Measurements from ENCODE around the gene LSS. TPM values are rescaled to one million over a fixed set of nuclear protein-coding genes. Genes with fewer than 3 reads are reported as not detected.

Gene LSS
- total RNA-seq, 6 donors from 2014 or later = 71.7 to 266 (median 135) TPM

GRCh38 chr21:46189959-46190490 is 38.5 kb downstream of the LSS start:
- H3K4me3 ChIP-seq = no peak overlapping the region
- no peaks in the 10 kb centered on the region for H3K27me3 ChIP-seq
- peaks cover 8 to 38% (median 20%) of the 10 kb centered on the region in 4 donors for H3K4me1 ChIP-seq
- DNase-seq (no peak), ATAC-seq (ENCODE audit: low FRiP score in 2 of 2) (peak in 1 of 2 donors; percentile 43)
- peaks cover 17 to 55% (median 41%) of the 10 kb centered on the region in 4 donors for H3K36me3 ChIP-seq
- no peaks in the 10 kb centered on the region for H3K9me3 ChIP-seq
- 92 to 96% methylated on average over 7 to 14 of the region's 14 CpGs for WGBS, 2 donors
- H3K27ac ChIP-seq = peak overlapping the region; percentile 72 to 90 (median 86)
- no peak for TF ChIP-seq EP300 (IDR thresholded peaks at IDR 0.05)
- TF ChIP-seq POLR2A (IDR thresholded peaks at IDR 0.05) = no peak
- no peak for TF ChIP-seq POLR2AphosphoS5 (IDR thresholded peaks at IDR 0.05)
- TF ChIP-seq, protein P1, sequence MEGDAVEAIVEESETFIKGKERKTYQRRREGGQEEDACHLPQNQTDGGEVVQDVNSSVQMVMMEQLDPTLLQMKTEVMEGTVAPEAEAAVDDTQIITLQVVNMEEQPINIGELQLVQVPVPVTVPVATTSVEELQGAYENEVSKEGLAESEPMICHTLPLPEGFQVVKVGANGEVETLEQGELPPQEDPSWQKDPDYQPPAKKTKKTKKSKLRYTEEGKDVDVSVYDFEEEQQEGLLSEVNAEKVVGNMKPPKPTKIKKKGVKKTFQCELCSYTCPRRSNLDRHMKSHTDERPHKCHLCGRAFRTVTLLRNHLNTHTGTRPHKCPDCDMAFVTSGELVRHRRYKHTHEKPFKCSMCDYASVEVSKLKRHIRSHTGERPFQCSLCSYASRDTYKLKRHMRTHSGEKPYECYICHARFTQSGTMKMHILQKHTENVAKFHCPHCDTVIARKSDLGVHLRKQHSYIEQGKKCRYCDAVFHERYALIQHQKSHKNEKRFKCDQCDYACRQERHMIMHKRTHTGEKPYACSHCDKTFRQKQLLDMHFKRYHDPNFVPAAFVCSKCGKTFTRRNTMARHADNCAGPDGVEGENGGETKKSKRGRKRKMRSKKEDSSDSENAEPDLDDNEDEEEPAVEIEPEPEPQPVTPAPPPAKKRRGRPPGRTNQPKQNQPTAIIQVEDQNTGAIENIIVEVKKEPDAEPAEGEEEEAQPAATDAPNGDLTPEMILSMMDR (IDR thresholded peaks at IDR 0.05) = no peak

- DNase-seq (no peak), ATAC-seq (ENCODE audit: low FRiP score in 2 of 2) (no peak)
- Histone ChIP-seq H3K4me3 (no peak overlapping the region), H3K36me3 (peaks cover 11 to 49% (median 35%) of the 10 kb centered on the region in 4 donors), H3K27ac (peak overlapping the region; percentile 72 to 90 (median 86)), H3K4me1 (peaks cover 8 to 39% (median 20%) of the 10 kb centered on the region in 4 donors), H3K9me3 (no peaks in the 10 kb centered on the region), H3K27me3 (no peaks in the 10 kb centered on the region)
- WGBS, 2 donors = 82 to 84% methylated on average over 9 of the region's 9 CpGs
- TF ChIP-seq POLR2AphosphoS5 (IDR thresholded peaks at IDR 0.05) (no peak), POLR2A (IDR thresholded peaks at IDR 0.05) (no peak), EP300 (IDR thresholded peaks at IDR 0.05) (no peak)
- TF ChIP-seq, protein P1 (IDR thresholded peaks at IDR 0.05) = no peak
Measured at GRCh38 chr21:46189213-46189958, 39.2 kb downstream of the LSS start.

DNA sequence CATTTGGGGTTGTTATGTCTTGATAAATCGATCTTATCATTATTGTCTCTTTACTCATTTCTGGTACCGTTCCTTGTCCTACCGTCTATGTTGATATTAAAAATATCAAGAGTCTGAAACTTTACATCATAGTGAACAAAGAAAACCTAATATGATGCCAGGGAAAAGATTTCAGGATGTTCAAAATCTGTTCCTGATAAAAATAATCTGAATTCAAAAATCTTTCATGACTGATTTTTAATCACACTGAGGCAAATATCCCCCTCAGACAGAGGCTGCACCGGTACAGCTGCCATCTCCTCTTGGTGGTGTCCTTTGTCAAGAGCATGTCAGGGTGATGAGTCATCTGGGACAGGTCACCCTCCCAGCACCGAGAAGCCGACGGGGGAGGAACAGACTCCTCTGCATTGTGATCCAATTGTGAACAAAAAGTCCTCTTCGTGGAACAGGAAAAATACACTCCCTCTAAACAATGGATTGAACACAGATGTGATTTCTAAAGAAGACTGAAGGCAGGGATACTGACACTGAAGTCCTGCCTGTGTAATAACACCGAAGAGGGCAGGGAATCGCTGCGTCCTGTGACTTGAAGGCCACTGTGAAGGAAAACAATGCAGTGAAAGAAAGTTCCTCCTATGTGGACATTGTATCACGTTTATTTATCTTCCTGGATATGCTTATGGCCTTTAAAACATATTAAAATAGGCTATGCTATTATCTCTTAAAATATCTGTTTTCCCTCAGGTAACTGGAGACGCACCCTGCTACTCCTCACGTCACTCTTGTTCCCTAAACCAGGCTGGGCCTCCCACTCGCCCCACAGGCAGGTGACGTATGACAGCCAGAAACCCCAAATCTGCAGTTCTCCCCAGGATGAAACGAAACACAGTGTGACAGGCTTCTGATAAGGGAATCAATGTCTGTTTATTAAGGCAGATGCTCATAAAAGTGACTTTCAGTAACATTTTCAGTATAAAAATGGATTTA is 40.1 kb downstream of the LSS start:
- peak in 1 of 2 donors; percentile 57 for DNase-seq
- ATAC-seq (ENCODE audit: low FRiP score in 2 of 2) = peak in 1 of 2 donors; percentile 11
- peak overlapping the region; percentile 72 to 90 (median 86) for H3K27ac ChIP-seq
- no peaks in the 10 kb centered on the region for H3K9me3 ChIP-seq
- peaks cover 8 to 39% (median 22%) of the 10 kb centered on the region in 4 donors for H3K4me1 ChIP-seq
- TF ChIP-seq POLR2AphosphoS5 (IDR thresholded peaks at IDR 0.05) (peak in 1 of 2 donors; percentile 60), EP300 (IDR thresholded peaks at IDR 0.05) (peak in 3 of 4 donors; percentile 11 to 52 (median 52)), POLR2A (IDR thresholded peaks at IDR 0.05) (peak in 2 of 4 donors; percentile 17 to 18)
- TF ChIP-seq, protein P1 (IDR thresholded peaks at IDR 0.05) = no peak
- 54 to 57% methylated on average over 17 of the region's 17 CpGs for WGBS, 2 donors
- H3K27me3 ChIP-seq = no peaks in the 10 kb centered on the region
- H3K4me3 ChIP-seq = no peak overlapping the region
- peaks cover 3 to 40% (median 26%) of the 10 kb centered on the region in 4 donors for H3K36me3 ChIP-seq

- Histone ChIP-seq H3K4me1 (peaks cover 8 to 39% (median 25%) of the 10 kb centered on the region in 4 donors), H3K36me3 (peaks cover 3 to 35% (median 23%) of the 10 kb centered on the region in 4 donors), H3K4me3 (no peak overlapping the region), H3K27me3 (no peaks in the 10 kb centered on the region), H3K9me3 (no peaks in the 10 kb centered on the region), H3K27ac (peak overlapping the region in 3 of 4 donors; percentile 72 to 90 (median 83))
- no peak for ATAC-seq (ENCODE audit: low FRiP score in 2 of 2)
- TF ChIP-seq EP300 (IDR thresholded peaks at IDR 0.05) (no peak), POLR2A (IDR thresholded peaks at IDR 0.05) (no peak), POLR2AphosphoS5 (IDR thresholded peaks at IDR 0.05) (no peak)
- TF ChIP-seq, protein P1 (IDR thresholded peaks at IDR 0.05) = no peak
- no peak for DNase-seq
- WGBS, 2 donors = 86 to 92% methylated on average over 7 of the region's 7 CpGs
Measured at GRCh38 chr21:46187814-46188213, 40.8 kb downstream of the LSS start.
